Measurements from ENCODE around the gene TUSC2. TPM values are rescaled to one million over a fixed set of nuclear protein-coding genes. Genes with fewer than 3 reads are reported as not detected.

Gene TUSC2
- total and polyA plus RNA-seq, 9 of the 15 experiments (the other 6 are each of a cell fraction or from before 2014, with no cell fraction given): 2.8 to 67.5 (median 25.8) TPM

DNA sequence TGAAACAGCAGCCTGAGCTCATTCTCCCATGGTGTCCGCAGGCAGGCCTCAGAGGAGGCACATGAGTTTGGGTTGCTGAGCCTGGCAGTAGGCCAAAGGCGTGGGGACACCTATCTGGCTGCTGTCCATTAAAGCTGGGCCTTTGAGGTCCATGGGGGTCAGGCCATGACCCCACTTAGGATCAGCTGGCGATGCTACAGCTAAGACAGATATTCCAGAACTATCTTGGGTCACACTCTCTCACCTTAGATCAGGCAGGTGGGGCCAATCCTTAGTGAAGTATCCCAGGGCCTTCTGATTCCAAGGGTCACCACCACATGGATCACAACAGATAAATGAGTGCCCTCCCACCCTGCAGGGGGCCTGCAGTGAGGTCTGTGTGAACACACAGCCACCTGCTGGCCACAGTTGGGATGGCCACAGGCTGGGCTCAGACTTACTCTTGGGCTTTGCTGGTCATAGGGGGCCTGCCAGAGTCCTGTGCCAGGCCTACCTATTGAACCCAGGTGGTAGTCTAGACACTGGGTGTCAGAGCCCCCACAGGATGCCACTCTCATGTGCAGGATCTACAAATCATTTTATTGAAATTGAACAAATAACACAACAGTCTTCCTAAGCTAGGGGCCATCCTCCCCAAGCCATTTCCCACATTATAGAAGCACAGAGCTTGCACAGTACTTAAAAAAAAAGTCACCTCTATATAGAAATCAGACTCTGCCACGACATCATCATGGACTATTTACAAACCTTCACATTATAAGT, 3.5 kb downstream of the TUSC2 start (continued):
- TF ChIP-seq, protein P1, sequence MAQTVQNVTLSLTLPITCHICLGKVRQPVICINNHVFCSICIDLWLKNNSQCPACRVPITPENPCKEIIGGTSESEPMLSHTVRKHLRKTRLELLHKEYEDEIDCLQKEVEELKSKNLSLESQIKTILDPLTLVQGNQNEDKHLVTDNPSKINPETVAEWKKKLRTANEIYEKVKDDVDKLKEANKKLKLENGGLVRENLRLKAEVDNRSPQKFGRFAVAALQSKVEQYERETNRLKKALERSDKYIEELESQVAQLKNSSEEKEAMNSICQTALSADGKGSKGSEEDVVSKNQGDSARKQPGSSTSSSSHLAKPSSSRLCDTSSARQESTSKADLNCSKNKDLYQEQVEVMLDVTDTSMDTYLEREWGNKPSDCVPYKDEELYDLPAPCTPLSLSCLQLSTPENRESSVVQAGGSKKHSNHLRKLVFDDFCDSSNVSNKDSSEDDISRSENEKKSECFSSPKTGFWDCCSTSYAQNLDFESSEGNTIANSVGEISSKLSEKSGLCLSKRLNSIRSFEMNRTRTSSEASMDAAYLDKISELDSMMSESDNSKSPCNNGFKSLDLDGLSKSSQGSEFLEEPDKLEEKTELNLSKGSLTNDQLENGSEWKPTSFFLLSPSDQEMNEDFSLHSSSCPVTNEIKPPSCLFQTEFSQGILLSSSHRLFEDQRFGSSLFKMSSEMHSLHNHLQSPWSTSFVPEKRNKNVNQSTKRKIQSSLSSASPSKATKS (CRISPR knock-in tag; IDR thresholded peaks at IDR 0.05): no peak
- TF ChIP-seq POLR2A (conservative IDR thresholded peaks at IDR 0.05): no peak
- 0 out of 2 replicates have a peak, but pooled peaks have one; percentile 7 for TF ChIP-seq EGR1 (conservative IDR thresholded peaks at IDR 0.05)
- TF ChIP-seq, protein P2, sequence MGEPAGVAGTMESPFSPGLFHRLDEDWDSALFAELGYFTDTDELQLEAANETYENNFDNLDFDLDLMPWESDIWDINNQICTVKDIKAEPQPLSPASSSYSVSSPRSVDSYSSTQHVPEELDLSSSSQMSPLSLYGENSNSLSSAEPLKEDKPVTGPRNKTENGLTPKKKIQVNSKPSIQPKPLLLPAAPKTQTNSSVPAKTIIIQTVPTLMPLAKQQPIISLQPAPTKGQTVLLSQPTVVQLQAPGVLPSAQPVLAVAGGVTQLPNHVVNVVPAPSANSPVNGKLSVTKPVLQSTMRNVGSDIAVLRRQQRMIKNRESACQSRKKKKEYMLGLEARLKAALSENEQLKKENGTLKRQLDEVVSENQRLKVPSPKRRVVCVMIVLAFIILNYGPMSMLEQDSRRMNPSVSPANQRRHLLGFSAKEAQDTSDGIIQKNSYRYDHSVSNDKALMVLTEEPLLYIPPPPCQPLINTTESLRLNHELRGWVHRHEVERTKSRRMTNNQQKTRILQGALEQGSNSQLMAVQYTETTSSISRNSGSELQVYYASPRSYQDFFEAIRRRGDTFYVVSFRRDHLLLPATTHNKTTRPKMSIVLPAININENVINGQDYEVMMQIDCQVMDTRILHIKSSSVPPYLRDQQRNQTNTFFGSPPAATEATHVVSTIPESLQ (CRISPR knock-in tag; IDR thresholded peaks at IDR 0.05): no peak
- no peak for TF ChIP-seq DDX20 (tag; IDR thresholded peaks at IDR 0.05; ENCODE audit: low read depth)
- no peak for TF ChIP-seq ZNF23 (CRISPR knock-in tag; IDR thresholded peaks at IDR 0.05)
- no peak for TF ChIP-seq ASH1L (IDR thresholded peaks at IDR 0.05; ENCODE audit: borderline replicate concordance, low read depth, partially characterized antibody)
- peak; percentile 52; the same call in 1 of the 2 replicates for TF ChIP-seq RB1 (IDR thresholded peaks at IDR 0.05; ENCODE audit: low read depth)
- peak; percentile 13; the same call in 1 of the 2 replicates for TF ChIP-seq GATA2 (CRISPR knock-in tag; IDR thresholded peaks at IDR 0.05)
- TF ChIP-seq ZNF41 (CRISPR knock-in tag; conservative IDR thresholded peaks at IDR 0.05): no peak
- TF ChIP-seq RFX7 (CRISPR knock-in tag; IDR thresholded peaks at IDR 0.05): no peak
- TF ChIP-seq NR2F6 (CRISPR knock-in tag; IDR thresholded peaks at IDR 0.05): no peak
- TF ChIP-seq YY1 (IDR thresholded peaks at IDR 0.05; ENCODE audit: borderline replicate concordance in 1 of 3, control insufficient read depth in 1 of 3, extremely low read depth in 1 of 3, insufficient read depth in 3 of 3, insufficient read length in 1 of 3, insufficient replicate concordance in 2 of 3, low read depth in 1 of 3, low read length in 2 of 3): no peak
- 0 out of 4 replicates have a peak, but pooled peaks of 1 of the 2 experiments have one; percentile 24 for TF ChIP-seq HDAC1 (IDR thresholded peaks at IDR 0.05)
- TF ChIP-seq XRCC3 (IDR thresholded peaks at IDR 0.05): no peak
- TF ChIP-seq, protein P3, sequence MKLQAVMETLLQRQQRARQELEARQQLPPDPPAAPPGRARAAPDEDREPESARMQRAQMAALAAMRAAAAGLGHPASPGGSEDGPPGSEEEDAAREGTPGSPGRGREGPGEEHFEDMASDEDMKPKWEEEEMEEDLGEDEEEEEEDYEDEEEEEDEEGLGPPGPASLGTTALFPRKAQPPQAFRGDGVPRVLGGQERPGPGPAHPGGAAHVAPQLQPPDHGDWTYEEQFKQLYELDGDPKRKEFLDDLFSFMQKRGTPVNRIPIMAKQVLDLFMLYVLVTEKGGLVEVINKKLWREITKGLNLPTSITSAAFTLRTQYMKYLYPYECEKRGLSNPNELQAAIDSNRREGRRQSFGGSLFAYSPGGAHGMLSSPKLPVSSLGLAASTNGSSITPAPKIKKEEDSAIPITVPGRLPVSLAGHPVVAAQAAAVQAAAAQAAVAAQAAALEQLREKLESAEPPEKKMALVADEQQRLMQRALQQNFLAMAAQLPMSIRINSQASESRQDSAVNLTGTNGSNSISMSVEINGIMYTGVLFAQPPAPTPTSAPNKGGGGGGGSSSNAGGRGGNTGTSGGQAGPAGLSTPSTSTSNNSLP (IDR thresholded peaks at IDR 0.05; ENCODE audit: borderline replicate concordance, low read depth, low read length): no peak; the same call in 1 of the 2 replicates
- TF ChIP-seq TAF9B (IDR thresholded peaks at IDR 0.05; ENCODE audit: partially characterized antibody): no peak
- no peak for TF ChIP-seq ZNF586 (CRISPR knock-in tag; conservative IDR thresholded peaks at IDR 0.05)
- no peak for TF ChIP-seq ZNF184 (CRISPR knock-in tag; IDR thresholded peaks at IDR 0.05)
- TF ChIP-seq ESRRA (IDR thresholded peaks at IDR 0.05; ENCODE audit: borderline replicate concordance, low read depth): peak; percentile 24; the same call in 1 of the 2 replicates
- TF ChIP-seq MBD2 (IDR thresholded peaks at IDR 0.05; ENCODE audit: borderline replicate concordance, low read depth): no peak
- 0 out of 4 replicates have a peak, but pooled peaks of 1 of the 2 experiments have one; percentile 30 for TF ChIP-seq FOXA3 (CRISPR knock-in tag; conservative IDR thresholded peaks at IDR 0.05 in 1 of 2, IDR thresholded peaks at IDR 0.05 in 1 of 2)
- no peak for TF ChIP-seq PML (IDR thresholded peaks at IDR 0.05; ENCODE audit: low read length)
